HG02943 (cell line): ENCODE results near the gene LRCH4.

Source experiments
- ATAC-seq: cut with Tn5 transposase; IDR thresholded peaks from one replicate; pipeline ENCODE4 v1.9.1; 2021; ENCODE audit warnings: mild to moderate bottlenecking, low read depth, moderate library complexity; ENCODE audit not compliant: unreplicated experiment

The LRCH4 gene

DNA sequence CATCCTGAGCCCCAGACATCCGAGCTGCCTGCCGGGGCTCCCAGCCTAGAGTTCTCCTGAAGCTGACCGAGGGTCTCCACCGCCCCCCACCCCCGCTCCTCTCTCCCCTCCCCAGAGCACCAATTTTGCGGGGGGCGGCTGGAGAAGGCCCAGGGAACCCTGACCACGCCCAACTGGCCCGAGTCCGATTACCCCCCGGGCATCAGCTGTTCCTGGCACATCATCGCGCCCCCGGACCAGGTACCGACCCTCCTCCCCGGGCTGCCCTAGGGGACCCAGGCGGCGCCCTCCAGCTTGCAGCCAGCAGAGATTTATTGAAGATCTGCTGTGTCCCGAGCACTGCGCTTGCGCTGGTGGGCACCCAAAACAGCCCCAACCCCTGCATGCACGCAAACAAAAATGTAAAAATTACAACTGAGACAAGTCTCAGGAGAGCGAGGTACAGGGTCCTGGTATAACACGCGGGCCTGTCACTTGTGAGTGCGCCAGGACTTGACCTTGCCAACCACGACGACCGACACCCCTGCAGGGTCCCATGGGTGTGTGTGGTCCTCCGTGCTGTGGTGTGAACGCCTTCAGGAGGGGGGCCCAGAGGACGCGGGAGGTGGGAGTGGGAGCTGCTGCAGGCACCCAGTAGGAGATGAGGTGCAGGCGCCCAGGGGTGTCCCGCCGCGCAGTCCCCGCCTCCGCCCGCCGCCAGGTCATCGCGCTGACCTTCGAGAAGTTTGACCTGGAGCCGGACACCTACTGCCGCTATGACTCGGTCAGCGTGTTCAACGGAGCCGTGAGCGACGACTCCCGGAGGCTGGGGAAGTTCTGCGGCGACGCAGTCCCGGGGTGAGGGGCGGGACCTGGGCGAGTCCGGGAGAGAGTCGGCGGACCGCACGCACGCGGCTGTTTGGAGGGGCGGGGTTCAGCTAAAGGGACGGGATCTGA is 19.3 kb upstream of the LRCH4 start:
- no peak for ATAC-seq

DNA sequence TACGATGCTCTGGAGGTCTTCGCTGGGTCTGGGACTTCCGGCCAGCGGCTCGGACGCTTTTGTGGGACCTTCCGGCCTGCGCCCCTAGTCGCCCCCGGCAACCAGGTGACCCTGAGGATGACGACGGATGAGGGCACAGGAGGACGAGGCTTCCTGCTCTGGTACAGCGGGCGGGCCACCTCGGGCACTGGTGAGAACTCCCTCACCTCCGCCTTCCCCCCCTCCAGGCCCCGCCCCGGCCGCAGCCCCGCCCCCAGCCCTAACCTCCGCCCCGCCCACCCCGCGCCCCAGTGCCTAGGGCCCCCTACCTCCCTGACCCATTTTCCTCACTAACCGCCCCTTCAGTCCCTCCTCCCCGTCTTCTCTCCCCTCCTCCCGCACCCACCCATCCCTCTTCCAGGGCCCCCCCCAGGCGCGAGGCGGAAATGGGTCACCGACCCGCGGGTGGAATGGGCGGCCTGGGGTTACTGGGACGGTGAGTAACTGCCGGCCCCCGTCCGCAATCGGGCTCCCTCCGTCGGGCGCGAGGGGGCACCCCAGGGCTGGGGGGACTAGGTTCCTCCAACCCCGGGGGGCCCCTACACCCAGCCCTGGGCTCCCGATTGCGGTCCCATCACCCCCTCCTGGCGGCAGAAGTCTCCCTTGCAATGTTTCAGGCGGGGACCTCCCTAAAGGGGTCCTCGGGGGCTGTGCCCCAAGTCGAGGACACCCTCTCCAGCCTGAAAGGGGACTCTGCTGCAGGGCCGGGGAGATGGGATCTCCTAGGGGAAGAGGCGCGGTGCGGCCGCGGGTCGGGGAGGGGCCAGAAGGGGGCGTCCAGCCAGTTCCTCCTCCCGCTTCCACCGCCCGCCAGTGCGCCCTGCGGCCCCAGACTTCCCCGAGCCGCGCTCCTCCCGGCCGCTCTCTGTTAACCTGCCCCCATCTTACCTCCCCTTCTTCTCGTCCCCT is 18.4 kb upstream of the LRCH4 start:
- ATAC-seq, result no peak

DNA sequence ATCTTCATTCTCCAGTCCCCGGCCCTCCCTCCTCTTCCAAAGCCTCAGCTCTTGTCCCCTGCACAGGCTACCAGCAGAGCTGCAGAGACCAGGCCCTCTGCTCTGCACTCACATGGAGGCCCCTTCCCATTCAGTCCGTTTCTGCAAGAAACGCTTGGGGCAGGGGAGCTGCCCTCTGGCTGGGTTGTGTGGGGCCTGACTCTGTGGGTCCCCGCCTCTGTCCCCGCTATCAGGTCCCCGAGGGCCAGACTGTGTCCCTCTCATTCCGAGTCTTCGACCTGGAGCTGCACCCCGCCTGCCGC is 17.7 kb upstream of the LRCH4 start:
- ATAC-seq, result no peak

DNA sequence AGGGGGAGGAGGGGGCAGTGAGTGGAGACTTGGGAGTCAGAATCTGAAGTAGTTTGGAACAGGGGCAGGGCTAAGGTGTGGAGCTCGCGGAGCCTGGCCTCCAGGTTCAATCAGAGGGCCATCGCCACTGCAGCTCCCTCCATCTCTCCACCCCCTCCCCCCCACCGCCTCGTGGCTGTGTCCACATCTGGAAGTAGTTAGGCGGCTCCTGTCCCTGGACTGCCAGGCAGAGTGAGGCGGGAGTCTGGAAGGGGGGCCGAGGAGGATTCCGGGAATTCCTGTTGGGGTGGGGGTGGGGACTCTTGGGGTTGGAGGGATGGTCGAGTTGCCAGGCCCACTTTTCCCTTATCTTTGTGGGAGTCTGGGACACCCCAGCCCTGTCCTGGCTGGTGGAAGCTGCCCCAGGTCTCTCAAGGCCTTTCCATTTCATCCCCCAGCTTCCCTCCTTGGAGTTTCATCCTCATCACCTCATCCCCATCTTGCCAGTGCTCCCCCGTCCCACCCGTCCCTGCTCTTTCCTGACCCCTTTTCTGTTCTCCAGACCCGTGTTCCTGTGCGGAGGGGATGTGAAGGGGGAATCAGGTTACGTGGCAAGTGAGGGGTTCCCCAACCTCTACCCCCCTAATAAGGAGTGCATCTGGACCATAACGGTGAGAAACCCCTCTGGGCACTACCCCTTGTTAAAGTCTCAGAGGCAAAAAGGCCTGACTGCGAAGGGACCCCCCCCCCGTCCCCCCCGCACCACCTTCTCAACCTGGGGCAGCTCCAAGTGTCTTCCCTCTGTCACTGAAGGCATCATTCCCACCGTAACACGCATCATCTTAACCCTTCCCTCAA is 17.2 kb upstream of the LRCH4 start:
- ATAC-seq, result no peak

DNA sequence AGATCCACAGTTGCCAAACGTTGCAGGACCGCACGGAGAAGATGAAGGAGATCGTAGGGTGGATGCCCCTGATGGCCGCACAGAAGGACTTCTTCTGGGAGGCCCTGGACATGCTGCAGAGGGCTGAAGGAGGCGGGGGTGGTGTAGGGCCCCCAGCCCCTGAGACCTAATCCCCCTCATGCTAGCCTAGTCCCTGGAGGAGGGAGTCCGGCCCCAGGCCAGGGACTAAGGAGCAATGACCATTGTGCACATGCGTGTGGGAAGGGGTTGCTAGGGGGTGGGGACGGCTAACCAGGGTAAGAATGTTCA is 14.8 kb upstream of the LRCH4 start:
- no peak for ATAC-seq

DNA sequence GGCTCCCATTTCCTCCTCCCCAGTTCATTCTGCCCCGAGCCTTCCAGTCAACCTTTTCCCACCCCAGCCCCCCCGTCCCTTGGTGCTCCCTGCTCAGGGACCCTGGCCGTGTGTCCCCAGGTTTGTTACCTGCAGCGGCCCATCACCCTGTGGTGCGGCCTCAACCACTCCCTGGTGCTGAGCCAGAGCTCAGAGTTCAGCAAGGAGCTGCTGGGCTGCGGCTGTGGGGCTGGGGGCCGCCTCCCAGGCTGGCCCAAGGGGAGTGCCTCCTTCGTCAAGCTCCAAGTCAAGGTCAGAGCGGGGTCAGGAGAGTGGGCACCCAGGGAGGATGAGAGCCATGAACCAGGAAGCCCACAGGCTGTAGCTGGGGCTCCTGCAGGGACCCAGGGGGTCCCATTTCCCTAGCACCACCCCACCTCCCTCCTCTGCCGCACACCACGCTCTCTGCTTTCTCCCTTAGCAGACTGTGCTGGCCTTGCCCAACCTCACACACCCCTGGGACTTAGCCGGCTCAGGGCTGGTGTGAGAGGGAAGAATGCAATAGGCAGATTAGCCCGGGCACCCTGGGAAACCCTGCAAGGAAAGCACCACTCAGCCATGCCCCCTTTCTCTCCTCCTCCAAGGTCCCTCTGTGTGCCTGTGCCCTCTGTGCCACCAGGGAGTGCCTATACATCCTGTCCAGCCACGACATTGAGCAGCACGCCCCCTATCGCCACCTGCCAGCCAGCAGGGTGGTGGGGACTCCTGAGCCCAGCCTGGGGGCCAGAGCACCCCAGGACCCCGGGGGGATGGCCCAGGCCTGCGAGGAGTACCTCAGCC is 14.2 kb upstream of the LRCH4 start:
- no peak for ATAC-seq

DNA sequence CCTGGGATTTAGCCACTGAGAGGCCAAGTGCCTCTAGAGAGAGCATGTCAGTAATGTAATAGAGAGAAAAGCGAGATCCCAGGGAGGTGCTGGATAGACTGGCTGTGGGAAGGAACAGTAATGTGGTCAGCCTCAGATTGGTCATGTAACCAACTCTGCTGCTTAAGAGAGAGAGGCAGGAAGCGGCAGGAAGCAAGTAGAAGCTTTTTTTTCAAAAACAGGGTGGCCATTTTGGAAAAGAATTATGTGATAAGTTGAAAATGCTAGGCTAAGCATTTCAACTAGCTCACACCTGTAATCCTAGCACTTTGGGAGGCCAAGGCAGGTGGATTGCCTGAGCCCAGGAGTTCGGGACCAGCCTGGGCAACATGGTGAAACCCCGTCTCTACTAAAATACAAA is 12.5 kb upstream of the LRCH4 start:
- ATAC-seq, result no peak

DNA sequence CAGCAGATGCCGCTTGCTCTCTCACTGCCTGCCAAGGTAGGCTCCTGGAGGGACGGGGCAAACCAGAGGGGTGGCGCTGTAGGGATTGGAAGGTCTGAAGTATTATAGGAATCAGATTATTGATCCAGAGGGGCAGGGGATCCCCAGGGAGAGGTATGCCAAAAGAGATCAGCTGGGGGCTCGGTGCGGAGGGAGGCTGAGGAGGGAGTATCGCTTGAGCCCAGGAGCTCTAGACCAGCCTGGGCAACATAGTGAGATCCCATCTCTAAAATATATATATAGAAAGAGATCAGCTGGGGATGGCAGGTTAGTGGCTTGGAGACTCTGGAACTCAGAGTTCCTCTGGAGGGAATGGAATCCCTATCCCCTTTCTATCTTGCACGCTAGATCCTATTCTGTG is 9.3 kb upstream of the LRCH4 start:
- ATAC-seq, result no peak

DNA sequence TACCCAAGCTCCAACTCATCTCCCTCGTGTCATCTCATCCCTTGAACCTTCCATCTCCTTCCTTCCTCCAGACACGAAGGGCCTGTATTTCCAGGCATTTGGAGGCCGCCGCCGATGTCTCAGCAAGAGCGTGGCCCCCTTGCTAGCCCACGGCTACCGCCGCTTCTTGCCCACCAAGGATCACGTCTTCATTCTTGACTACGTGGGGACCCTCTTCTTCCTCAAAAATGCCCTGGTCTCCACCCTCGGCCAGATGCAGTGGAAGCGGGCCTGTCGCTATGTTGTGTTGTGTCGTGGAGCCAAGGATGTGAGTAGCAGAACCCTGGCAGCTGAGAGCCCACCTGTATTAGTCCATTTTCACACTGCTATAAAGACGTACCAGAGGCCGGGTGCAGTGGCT is 5.7 kb upstream of the LRCH4 start:
- no peak for ATAC-seq

DNA sequence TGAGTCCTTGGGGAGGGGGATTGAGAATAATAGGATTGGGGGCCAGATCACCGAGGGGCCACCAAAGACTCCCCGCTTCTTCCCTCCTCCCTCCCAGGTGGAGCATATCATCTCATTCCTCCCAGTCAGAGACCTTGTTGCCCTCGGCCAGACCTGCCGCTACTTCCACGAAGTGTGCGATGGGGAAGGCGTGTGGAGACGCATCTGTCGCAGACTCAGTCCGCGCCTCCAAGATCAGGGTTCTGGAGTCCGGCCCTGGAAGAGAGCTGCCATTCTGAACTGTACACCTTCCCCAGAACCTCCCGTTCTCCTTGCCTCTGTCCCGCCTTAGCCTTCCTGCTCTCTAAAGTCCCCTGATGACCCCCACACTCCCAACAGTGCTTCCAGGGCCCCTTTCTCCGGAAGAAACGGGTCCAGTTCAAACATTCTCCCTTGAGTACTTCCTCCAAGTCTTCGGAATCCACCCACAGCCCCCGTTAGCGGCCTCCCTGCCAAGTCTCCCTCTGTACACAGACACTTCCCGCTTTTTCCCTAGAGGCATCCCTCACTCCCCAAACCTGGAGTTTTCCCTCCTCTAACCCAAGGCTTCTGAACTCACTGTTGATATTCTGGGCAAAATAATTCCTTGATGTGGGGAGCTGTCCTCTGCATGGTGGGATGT is 4.3 kb upstream of the LRCH4 start:
- no peak for ATAC-seq

DNA sequence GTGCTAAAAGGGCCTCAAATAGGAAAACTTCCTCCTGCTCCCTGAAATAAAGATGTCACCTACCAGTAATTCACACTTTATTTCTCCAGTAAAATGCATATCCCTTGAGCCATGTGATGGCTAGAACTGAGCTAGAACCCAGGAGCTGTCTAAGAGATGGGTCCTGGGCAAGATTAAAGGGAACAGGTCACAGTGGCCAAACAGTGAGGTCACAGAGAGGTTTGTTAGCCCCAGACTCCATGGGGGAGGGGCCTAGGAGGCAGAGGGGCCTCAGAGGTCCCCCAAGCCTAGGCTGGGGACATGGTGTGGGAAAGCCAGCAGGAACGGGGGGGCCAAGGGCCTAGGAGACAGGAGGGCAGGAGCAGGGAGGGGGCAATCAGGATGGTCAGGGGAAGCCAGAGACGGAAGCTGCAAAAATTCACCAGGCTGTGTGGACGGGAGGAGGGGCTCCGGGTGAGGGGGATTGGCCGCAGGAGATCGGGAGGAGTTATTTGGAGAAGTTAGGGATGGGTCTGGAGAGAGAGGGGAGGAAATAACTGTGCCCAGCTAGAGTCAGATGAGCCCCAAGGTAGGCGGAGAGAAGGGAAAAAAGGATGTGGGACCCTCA is 3.5 kb upstream of the LRCH4 start:
- ATAC-seq, result no peak

DNA sequence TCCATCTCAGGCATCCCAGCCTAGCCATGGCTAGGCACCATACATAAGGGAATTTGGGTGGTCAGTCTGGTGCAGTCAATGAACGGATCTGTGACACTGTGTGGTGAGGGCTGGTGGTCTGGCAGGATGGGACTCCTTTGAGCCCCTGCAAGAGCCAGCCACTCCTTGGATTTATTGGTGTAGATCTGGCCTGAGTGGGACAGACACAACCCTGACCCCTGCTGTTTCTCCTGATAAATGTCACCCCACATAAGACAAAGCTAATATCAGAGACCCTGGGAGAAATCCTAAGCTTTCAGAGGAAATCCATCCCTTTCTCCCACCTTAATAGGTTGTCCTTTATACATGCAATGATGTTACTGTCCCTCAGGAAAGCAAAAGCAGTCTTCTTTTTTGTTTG is 2.5 kb upstream of the LRCH4 start:
- ATAC-seq, result no peak

DNA sequence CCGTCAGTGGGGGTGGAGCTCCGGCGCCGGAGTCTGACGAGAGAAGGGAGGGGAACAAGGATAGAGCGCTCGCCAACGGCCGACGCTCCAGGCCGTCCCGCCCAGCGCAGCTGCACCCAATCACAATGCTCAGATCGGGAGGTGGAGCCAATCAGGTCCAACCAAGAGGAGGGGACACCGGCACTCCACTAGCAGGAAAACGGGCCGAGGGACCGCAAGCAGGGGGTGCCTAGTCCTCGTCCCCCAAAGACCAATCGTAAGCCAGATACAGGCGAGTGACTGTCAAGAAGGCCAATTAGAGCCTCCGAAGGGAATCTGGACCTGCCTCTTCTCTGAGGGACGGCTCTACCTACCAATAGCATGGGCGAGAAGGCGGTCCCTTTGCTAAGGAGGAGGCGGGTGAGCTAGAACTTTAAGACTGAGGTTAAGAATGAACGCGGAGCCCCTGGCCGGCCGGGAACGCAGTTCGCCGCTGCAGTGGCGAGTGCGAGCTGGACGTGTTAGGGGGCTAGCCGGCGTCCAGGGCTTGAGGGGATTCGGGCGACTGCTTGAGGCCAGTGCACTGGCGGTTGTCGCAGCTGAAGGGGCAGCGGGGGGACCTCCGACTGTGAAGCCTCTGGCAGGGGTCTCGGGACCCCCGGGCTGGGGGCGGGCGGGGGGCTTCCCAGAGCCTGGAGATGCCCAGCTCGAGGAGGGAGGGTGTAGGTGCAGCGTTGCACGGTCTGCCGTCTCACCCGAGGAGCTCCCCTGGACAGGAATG is 517 bp upstream of the LRCH4 start, which contains the start of gene FBXO24:
TSS of gene FBXO24 (plus strand) at position 63 of the 760 bp plus-strand sequence. CDS start at position 361, 298 bp downstream.
- ATAC-seq, result peak; percentile 83

DNA sequence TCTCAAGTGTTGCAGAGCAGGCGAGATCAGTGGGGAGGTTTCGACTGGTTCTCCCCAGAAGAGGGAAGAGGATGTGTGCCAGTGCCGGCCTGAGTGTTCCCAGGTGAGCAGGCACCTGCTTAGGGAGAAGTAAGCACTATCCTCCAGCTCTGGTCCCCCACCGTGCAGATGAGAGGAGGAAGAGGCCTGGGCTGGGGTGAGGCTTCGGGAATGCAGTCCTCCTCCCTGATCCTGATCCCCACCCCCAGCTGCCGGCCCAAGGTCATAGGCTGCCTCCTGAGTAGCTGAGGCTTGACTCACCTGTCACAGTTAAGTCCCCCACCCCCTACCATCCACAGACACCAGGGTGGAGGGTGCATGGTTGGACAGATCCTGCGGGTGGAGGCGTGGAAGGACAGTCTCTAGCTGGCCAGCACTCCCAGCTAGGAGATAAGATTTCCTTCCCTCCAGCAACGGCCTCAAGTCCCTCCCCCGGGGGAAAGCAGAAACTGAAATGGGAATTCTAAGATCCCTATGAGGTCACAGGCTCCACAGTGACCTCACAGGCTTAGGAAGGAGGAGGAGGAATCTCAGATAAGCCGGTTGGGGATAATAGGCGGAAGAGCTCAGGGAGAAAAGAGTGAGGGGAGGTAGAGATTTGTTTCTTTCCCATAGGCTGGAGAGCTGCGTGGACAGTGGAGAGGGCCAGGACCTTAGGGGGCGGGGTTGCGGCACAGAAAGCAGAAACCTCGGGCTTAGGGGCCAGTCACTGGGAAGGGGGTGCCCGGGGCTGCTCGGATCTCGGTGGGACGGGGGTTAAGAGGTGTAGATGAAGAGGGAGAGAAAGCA is 1.0 kb downstream of the LRCH4 start:
- ATAC-seq, result no peak

DNA sequence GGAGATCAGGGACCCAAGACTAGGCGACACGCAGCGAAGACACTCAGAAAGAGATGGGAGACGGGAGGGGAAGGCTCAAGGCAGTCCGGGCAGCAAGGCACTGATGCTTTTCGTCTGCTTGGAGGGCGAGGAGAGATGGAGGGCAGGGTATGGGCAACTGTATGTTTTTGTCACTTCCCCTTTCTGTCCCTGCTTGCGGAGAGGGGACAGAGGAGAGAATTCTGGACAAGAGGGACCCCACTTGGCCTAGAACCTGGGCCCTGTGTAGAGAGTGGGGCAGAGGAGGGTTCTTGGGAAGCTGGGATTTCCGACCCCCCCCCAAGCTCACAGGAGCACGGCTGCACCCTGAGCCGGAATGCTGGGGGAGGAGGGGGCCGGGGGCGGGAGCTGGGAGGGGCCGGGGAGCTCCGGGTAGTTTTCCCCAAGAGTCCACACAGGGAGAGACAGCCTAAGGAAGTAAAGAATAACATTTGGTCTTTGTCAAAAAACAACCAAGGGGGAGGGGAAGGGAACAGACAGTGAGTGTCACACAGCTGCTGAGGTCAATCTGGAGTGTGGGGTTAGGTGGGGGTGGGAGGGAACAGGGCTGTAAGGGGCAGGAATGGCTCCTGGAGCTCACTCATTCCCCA is 1.8 kb downstream of the LRCH4 start:
- no peak for ATAC-seq

DNA sequence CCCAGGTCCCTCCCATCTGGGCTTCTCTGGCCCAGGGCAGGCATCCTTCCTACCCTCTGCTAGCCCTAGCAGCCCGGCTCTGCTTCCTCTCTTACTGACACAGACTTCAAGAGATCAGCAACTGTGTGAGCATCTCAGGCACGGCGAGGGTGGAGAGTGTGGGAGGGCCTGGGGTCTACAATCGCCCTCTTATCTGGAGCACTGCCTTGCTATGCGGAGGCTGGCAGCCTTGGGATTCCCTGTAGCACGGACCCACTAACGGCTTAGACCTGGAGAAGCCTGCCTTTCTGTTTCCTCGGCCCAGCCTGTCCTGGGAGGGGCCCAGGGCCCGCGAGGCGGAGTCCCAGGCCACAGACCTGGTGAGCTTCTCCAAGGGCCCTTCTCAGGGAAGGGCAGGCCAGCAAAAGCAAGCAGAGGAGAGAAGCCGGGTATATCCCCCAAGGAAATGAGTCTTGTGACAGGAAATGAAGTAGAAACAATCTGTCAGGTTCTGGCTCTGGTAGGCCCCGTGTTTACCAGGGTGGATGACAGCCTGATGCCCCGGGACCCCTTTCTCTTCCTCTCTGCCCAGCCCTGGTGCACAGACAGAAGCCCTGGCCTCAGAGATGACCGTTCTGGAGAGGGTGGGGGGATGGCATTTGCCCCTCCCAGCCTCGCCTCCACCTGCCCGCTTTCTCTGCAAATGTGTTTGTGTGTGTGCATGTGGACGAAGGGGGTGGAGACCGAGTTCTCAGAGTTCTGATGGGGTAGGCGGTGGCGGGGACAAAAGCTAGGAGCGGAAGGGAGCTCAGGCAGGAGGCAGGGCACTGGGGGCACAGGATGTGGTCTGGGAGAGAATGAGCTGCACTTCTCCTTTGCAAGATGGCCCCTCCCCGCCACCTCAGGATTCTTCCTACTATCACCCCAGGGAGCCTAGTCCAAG is 2.5 kb downstream of the LRCH4 start:
- no peak for ATAC-seq
